Activated naive CD8-positive, alpha-beta T cell treated with anti-CD3 and anti-CD28 coated beads, Interleukin-2, amount 50 U/mL, for 16 hours (primary cell): Measurements from ENCODE around the gene RSL1D1.
"Not testable (repeated sequence)": the region's sequence is repeated elsewhere in the genome, so short reads cannot be mapped to it uniquely, and the experiment has no call there.

Source experiments
- DNase-seq: peaks from one replicate; pipeline ENCODE4 v3.0.0-alpha.2; 2020; ENCODE audit warnings: low read depth, low spot score

The RSL1D1 gene

DNA sequence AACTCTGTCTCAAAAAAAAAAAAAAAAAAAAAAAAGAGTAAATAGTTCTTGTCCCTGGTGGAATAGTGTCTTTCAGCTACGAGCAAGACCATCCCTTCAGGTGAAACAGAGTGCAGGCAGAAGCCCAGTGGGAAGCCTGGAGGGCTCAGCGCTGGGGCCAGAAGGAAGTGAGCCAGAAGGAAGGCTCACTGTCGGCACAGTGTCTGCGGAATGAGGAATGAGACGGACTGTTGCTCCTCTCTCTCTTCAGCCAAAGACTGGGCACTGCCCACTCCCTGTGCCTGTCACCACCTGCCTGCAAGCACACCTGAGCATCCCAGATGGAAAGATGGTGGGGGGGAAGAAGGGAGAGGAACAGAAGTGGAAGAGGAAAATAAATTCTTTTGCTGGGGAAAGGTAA is 7.5 kb downstream of the RSL1D1 start:
- DNase-seq: no peak

DNA sequence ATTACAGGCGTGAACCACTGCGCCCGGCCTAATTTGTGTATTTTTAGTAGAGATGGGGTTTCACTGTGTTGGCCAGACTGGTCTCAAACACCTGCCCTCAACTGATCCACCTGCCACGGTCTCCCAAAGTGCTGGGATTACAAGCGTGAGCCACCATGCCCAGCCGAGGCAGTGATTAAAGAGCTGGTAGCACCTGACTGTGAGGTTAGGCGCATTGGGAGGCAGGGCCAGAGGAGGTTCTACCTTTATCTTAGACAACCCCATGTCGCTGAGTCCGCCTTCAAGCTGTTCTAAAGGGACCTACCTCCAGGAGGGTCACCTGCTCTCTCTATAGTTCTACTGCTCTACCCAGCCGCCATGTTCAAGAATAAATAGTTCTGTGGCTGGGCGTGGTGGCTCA is 8.1 kb downstream of the RSL1D1 start:
- DNase-seq: no peak

DNA sequence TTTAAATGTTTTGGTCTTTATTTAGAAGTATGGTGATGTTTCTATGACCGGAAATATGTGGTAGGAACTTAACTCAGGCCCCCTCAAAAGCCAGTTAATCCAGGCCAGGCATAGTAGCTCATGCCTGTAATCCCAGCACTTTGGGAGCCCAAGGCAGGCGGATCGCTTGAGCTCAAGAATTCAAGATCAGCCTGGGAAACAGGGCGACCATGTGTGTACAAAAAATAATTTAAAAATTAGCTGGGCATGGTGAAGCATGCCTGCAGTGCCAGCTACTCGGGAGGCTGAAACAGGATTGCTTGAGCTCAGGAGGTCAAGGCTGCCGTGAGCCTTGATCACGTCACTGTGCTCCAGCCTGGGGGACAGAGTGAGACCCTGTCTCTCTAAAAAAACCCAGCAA is 10.3 kb downstream of the RSL1D1 start:
- DNase-seq: no peak

DNA sequence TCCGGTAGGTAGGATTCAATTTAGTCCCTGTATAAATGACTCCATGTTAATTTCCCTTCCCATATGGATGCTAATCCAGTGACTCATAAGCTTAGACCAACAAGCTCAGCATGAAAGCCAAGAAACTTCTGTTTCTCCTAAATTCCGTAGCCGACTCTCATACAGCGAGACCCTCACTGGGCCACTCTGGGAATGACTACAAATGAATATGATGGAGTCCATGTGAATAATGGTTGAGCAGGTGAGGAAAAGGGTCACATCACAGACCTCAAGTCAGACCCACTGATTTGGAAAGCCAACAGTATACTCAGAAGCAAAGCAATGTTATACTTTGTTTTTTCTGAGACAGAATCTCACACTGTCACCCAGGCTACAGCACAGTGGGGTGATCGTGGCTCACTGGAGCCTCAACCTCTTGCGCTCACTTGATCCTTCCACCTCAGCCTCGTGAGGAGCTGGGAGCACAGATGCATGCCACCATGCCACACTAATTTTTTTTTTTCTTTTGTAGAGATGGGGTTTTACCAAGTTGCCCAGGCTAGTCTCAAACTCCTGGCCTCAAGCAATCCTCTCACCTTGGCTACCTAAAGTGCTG is 14.6 kb downstream of the RSL1D1 start:
- no peak for DNase-seq

DNA sequence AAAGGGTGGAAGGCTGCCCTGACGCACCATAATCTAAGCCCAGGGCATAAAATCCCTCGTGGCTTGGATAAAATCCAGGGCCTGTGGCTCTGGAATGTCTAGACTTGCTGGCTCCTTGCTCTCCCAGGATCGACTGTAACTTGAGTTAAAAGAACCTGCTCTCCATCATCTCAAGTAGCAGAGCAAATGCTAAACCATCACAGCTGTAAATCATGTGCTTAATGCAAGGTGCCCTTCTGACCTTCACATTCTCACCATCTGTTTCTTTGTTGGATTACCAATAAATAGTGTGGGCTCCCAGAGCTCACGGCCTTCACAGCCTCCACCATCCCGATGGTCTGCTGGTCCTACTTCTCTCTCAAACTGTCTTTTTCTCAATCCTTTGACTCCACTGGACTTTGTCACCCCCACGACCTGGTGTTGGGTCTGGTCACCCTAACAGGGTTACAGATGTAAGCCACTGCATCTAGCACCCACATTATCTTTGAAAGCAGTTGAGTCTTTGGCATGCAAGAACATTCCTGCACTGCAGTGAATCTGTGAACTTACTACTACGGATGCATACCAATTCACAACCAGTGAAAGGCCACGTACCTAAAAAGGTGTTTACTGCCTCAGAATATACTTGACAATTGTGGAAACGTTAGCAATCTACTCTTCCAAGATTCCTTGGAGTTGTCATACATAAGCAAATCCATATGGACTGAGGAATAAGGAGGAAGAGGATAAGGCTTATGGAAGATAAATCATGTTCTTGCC is 15.3 kb downstream of the RSL1D1 start:
- DNase-seq: no peak

DNA sequence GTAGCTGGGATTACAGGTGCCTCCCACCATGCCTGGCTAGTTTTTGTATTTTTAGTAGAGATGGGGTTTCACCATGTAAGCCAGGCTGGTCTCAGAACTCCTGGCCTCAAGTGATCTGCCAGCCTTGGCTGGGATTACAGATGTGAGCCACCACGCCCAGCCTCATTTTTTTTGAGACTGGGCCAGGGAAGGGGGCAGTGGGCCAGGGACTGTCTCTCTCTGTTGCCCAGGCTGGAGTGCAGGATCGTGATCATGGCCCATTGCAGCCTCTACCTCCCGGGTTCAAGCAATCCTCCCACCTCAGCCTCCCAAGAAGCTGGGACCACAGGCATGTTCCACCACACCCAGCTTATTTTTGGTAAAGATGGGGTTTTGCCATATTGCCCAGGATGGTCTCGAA is 16.0 kb downstream of the RSL1D1 start:
- no peak for DNase-seq

DNA sequence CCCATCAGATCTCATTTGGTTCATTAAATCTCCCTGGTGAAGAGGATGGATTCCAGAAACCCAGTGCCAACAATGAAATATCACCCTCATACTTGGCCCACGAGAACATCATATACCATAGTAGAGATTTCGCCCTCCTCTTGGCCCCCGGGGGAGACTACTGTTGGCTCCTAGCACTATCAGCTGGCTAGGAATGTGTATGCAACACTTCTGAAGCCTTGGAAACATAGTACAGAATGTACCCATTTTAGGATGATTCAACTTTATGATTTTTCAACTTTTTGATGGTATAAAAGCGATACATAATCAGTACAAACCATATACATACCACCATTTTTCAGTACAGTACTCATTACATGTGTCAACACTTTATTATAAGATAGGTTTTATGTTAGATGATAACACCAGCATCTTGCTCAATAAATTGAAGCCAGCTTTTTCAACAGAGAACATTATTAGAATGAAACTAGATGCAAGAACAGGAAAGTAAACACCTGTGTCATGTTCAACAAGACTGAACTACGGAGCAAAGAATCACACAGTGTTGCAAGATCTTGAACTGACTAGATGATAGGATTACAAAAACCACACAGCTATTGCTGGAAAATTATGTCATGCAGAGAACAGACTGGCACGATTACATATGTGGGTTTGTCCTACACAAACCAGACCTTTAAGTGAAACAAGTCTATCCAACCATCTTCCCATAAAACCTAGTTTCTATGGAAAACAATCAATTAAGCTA is 17.2 kb downstream of the RSL1D1 start:
- no peak for DNase-seq

DNA sequence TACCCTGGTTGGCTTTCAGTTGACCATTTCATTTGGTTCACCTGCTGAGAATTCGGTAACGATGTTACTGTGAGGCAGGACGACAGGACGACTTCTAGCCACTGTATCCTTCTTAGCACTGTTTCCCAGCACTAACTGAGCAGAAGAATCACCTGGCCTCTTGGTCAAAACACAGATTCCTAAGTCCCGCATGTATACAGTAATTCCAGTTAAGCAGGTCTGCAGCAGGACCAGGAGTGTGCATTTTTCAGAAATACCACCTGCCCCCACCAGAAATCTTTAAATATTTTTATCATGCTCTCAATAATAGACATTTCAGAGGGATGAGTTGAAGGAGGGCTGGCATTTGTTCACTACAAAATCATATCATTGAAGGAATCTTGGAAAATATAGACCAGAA is 22.6 kb downstream of the RSL1D1 start:
- DNase-seq: no peak

DNA sequence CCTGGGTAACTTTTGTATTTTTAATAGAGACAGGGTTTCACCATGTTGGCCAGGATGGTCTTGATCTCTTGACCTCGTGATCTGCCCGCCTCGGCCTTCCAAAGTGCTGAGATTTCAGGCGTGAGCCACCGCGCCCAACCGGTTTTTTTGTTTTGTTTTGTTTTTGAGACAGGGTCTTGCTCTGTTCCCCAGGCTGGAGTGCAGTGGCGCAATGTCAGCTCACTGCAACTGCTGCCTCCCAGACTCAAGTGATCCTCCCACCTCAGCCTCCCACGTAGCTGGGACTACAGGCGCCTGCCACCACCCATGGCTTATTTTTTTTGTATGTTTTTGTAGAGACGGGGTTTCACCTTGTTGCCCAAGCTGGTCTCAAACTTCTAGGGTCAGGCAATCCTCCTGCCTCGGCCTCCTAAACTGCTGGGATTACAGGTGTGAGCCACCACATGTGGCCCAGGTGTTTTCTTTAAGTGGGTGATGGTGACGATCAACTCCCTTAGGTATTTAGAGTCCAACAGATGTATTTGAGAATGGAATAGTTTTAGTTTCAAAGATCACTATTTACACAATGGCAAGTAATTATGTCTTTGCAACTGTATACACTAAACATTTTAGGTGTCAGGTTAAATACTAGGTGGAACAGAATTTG is 25.7 kb downstream of the RSL1D1 start:
- not testable (repeated sequence) for DNase-seq

DNA sequence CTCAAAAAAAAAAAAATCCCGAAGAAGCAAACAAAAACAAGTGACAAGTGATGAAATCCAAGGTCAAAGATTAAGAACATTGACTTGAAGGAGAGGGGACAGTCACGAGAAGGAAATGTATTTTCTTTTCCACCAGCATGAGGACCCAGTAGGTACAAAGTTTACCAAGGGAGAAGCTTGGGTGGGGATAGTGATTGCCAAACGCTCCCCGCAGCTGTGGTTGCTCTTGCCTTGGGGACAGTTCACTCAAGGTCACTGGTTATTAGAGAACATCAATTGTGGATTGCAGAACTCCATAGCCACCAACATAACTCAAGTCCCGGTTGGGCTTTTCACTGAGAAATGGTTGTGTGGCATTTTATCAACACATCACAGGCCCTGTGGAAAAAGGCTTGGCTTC is 27.0 kb downstream of the RSL1D1 start:
- no peak for DNase-seq

DNA sequence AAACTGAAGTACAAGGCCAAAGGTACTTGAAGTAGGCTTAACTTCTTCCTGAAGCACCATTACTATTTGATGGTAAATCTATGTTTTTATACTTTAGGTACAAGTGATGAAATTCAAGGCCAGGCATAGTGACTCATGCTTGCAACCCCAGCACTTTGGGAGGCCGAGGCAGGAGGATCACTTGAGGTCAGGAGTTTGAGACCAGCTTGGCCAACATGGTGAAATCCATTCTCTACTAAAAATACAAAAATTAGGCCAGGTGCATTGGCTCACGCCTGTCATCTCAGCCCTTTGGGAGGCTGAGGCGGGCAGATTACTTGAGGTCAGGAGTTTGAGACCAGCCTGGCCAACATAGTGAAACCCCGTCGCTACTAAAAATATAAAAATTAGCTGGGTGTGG is 27.7 kb downstream of the RSL1D1 start:
- not testable (repeated sequence) for DNase-seq

DNA sequence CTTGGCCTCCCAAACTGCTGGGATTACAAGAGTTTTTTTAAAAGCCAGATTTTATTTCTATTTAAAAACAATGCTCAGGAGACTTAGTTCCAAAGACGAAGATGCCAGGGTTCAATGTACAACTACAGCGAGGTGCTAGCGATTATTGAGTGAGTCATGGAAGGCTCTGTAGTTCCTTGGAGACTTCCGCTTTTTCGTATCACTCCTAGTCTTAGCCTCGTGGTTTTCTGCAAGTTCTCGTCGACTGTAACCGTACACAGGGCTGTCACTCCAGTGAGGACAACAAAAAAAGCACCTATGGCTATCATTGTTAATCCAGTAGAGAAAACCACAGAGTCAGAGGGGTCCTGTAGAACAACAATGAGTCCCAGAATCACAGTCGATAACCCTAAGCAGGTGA is 31.5 kb downstream of the RSL1D1 start:
- no peak for DNase-seq

DNA sequence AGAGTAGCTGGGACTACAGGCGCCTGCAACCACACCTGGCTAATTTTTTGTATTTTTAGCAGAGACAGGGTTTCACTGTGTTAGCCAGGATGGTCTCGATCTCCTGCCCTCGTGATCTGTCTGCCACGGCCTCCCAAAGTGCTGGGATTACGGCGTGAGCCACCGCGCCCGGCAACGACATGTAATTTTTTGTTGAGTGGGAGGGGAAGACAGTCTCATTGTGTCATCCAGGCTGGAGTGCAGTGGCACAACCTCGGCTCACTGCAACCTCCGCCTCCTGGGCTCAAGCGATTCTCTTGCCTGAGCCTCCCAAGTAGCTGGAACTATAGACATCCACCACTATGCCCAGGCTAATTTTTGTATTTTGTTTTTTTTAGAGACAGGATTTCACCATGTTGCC is 32.4 kb downstream of the RSL1D1 start:
- DNase-seq: not testable (repeated sequence)

DNA sequence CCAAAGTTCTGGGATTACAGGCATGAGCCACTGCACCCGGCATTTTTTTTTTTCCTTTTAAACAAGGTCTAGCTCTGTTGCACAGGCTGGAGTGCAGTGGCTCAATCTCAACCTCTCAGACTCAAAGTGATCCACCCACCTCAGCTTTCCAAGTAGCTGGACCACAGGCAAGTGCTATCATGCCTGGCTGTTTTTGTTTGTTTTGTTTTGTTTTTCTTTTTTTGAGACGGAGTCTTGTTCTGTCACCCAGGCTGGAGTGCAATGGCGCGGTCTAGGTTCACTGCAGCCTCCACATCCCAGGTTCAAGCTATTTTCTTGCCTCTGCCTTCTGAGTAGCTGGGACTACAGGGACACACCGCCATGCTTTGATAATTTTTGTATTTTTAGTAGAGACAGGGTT is 35.2 kb downstream of the RSL1D1 start:
- no peak for DNase-seq

DNA sequence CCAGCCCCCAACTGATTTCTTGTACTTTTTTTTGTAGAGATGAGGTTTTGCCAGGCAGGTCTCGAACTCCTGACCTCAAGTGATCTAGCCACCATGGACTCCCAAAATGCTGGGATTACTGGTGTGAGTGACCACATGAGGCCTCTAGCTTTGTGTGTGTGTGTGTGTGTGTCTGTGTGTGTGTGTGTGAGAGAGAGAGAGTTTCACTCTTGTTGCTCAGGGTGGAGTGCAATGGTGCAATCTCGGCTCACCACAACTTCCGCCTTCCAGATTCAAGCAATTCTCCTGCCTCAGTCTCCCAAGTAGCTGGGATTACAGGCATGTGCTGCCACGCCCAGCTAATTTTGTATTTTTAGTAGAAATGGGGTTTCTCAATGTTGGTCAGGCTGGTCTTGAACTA is 36.5 kb downstream of the RSL1D1 start:
- not testable (repeated sequence) for DNase-seq

DNA sequence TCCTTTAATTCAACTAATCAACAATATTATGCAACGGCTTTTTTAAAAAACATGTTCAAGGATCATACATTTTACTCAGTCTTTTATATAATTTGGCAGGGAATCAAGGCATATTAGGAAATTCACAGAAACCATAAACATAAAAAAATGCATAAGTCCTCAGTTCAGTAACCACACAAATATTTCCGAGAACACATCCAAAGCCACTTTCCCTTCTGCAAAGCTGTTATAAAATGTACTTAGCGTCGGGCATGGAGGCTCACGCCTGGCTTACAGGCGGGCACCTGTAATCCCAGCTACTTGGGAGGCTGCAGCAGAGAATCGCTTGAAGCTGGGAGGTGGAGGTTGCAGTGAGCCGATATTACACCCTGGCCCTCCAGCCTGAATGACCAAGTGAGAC is 44.6 kb downstream of the RSL1D1 start:
- no peak for DNase-seq

DNA sequence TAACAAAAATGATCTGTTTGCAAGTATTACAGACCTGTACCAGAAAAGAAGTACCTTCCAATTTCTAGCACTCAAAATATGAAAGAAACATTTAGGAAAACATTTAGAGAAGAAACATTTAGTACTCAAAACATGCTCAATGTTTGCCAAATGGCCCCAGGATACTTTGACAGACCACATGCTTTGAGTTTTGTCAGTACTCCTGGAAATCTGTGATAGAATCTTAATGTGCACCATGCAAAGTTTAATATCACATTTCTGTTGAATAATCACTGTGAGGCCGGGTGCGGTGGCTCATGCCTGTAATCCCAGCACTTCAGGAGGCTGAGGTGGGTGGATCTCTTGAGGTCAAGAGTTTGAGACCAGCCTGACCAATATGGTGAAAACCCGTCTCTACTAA is 45.8 kb downstream of the RSL1D1 start:
- DNase-seq: no peak

DNA sequence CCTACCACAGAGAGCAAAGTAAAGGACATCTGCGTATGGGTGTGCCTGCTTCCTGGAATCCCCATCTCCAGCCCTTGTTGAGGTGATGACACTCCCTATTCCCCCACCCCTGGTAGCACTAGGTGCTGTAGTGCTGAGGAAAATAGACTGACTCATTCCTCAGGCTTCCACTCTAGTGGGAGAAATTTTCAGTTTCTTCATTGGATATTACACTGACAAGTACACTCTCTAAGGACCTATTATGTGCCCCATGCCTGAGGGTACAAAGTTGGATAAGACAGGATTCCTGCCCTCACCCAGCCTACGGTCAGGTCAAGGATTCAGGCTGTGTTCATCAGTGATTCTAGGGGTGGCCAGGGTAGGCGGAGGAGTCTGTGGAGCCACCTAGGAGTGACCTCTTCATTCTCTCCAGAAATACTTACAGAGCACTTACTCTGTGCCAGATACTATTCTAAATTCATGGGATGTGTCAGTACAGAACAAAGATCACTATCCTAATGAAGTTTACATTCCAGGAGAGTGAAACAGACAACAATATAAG is 49.8 kb downstream of the RSL1D1 start:
- DNase-seq: no peak

DNA sequence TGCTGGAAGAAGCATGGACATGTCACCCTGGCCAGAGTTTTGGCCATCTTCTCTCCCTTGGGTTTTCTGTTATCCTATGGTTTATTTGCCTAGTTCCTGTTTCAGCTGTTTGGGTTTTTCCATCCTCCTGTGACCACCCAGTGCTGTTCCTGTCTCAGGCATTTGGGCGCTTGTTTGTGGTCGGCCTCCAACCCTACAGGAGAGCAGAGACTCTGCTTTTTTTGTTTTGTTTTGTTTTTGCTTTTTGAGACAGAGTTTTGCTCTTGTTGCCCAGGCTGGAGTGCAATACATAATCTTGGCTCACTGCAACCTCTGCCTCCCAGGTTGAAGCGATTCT is 51.0 kb downstream of the RSL1D1 start:
- DNase-seq: no peak

DNA sequence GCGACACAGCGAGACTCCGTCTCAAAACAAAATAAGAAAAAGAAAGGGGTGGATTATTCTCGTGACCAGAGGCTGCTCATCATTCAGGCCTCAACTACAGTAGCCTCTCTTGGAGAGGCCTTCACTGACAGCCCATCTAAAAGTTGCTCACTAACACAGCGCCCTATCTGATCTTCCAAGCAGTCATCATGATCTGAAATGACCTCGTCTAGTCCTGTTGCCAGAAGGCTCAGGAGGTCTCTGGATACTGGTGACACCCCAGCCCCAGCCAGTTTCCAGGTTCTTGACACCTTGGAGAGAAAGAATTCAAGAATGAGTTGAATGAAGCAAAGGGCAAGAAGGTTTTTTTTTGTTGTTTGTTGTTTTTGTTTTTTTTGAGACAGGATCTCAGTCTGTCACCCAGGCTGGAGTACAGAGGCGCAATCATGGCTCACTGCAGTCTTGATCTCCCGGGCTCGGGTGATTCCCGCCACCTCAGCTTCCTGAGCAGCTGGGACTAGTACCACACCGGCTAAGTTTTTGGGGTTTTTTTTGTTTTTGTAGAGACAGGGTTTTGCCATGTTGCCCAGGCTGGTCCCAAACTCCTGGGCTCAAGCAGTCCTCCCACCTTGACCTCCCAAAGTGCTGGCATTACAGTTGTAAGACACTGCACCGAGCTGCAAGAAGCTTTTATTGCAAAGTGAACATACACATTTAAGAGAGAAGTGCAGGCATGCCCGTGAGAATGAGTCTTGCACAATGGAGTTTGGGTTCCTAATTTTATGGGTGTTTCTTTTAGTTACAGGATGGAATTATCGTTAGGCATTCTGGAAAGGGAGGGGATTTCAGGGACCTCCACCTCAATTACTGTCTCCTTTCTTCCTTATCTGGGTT is 51.6 kb downstream of the RSL1D1 start:
- DNase-seq: no peak

DNA sequence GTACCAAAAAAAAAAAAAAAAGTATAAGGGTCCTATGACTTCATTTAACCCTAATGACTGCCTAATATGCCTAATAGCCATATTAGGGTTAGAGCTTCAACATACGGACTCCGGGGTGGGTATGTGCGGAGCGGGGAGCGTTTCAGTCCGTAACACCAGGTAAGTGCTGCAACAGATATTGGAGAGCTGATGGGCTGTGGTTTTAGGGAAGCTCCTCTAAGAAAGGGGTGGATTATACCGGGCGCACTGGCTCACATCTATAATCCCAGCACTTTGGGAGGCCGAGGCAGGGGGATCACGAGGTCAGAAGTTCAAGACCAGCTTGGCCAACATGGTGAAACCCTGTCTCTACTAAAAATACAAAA is 52.3 kb downstream of the RSL1D1 start:
- no peak for DNase-seq

DNA sequence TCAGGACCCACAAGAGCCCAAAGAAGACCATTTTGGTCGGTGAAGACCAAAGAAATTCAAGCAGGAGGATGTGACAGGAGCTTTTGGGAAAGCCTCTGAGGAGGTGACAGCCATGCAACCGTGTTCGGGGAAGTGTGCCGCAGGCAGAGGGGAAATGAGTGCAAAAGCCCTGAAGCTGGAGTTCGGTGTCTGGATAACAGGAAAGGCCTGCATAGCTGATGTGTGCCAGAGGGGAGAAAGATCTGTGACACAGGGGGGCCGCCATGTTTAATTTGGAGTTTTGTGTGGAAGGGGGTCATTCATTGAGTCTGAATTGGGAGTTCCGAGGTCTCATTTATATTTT is 53.4 kb downstream of the RSL1D1 start:
- DNase-seq: no peak
